Immature natural killer cell (primary cell): Measurements from ENCODE around the gene MYOM1. TPM values are rescaled to one million over a fixed set of nuclear protein-coding genes. Genes with fewer than 3 reads are reported as not detected.
"Not testable (repeated sequence)": the region's sequence is repeated elsewhere in the genome, so short reads cannot be mapped to it uniquely, and the experiment has no call there.

ENCODE experiments used
- DNase-seq, 3 donors: peaks; one replicate each; pipeline ENCODE4 v3.0.0; 2022; ENCODE audit warnings: mixed read lengths in 1 of 3
- H3K27ac Mint-ChIP-seq, 6 donors: one replicate each; pipeline ENCODE4 v1.8.0; 2020; ENCODE audit warnings: mixed read lengths in 6 of 6, mild to moderate bottlenecking in 5 of 6, inconsistent platforms in 4 of 6, moderate library complexity in 3 of 6
- H3K27me3 Mint-ChIP-seq, 3 donors: one replicate each; pipeline ENCODE4 v1.8.0; 2020 to 2021; ENCODE audit warnings: low read depth in 3 of 3, mild to moderate bottlenecking in 3 of 3, mixed read lengths in 3 of 3, moderate library complexity in 3 of 3, inconsistent platforms in 1 of 3
- H3K36me3 Mint-ChIP-seq, 3 donors: one replicate each; pipeline ENCODE4 v1.8.0; 2020; ENCODE audit warnings: mixed read lengths in 3 of 3, inconsistent platforms in 2 of 3, mild to moderate bottlenecking in 2 of 3
- H3K4me1 Mint-ChIP-seq, 2 donors: one replicate each; pipeline ENCODE4 v1.8.0; 2020; ENCODE audit warnings: inconsistent platforms in 2 of 2, mild to moderate bottlenecking in 2 of 2, mixed read lengths in 2 of 2, moderate library complexity in 1 of 2
- H3K4me3 Mint-ChIP-seq, 5 donors: one replicate each; pipeline ENCODE4 v1.8.0; 2020; ENCODE audit warnings: mild to moderate bottlenecking in 5 of 5, mixed read lengths in 5 of 5, inconsistent platforms in 3 of 5, moderate library complexity in 3 of 5
- H3K9me3 Mint-ChIP-seq, 6 donors: one replicate each; pipeline ENCODE4 v1.8.0; 2020; ENCODE audit warnings: mild to moderate bottlenecking in 6 of 6, mixed read lengths in 6 of 6, inconsistent platforms in 4 of 6, moderate library complexity in 3 of 6
- polyA plus RNA-seq, 3 donors: library from polyadenylated mRNA; unstranded; fragments of 300-500 nt; fragmentation: Illumina TruSeq; gene quantifications; one replicate each; pipeline ENCODE4 v1.2.3, GENCODE V29; 2021

MYOM1 gene
- polyA plus RNA-seq, 3 donors from 2014 or later = 0.72 to 1.2 TPM; not detected in 1

GRCh38 chr18:3057526-3057925 is 162.2 kb downstream of the MYOM1 start:
- DNase-seq = no peak
- Mint-ChIP-seq H3K27ac (peak overlapping the region; percentile 84 to 97 (median 94)), H3K4me3 (peak overlapping the region in 2 of 5 donors; percentile 11 to 46), H3K27me3 (peaks cover 5 to 15% (median 10%) of the 10 kb centered on the region in 3 donors), H3K36me3 (peaks cover 0 to 7% (median 6%) of the 10 kb centered on the region in 3 donors), H3K4me1 (peaks cover 60 to 63% of the 10 kb centered on the region in 2 donors), H3K9me3 (peaks cover 0 to 2% (median 0%) of the 10 kb centered on the region in 6 donors)

GRCh38 chr18:3056311-3056710 is 163.5 kb downstream of the MYOM1 start:
- Mint-ChIP-seq H3K36me3 (peaks cover 0 to 7% (median 6%) of the 10 kb centered on the region in 3 donors), H3K4me3 (no peak overlapping the region), H3K4me1 (peaks cover 51 to 57% of the 10 kb centered on the region in 2 donors), H3K27ac (peak overlapping the region in 3 of 6 donors; percentile 8 to 97 (median 84)), H3K27me3 (peaks cover 0 to 9% (median 7%) of the 10 kb centered on the region in 3 donors), H3K9me3 (peaks cover 0 to 2% (median 0%) of the 10 kb centered on the region in 6 donors)
- DNase-seq = no peak

GRCh38 chr18:3055816-3056215 is 164.0 kb downstream of the MYOM1 start:
- no peak for DNase-seq
- H3K4me1 Mint-ChIP-seq = peaks cover 46 to 52% of the 10 kb centered on the region in 2 donors
- peaks cover 0 to 2% (median 0%) of the 10 kb centered on the region in 6 donors for H3K9me3 Mint-ChIP-seq
- no peak overlapping the region for H3K4me3 Mint-ChIP-seq
- no peak overlapping the region for H3K27ac Mint-ChIP-seq
- H3K27me3 Mint-ChIP-seq = peaks cover 0 to 5% (median 2%) of the 10 kb centered on the region in 3 donors
- H3K36me3 Mint-ChIP-seq = peaks cover 0 to 7% (median 6%) of the 10 kb centered on the region in 3 donors

- H3K27ac Mint-ChIP-seq = no peak overlapping the region
- H3K27me3 Mint-ChIP-seq = no peaks in the 10 kb centered on the region
- H3K9me3 Mint-ChIP-seq = peaks cover 0 to 2% (median 0%) of the 10 kb centered on the region in 6 donors
- H3K4me3 Mint-ChIP-seq = no peak overlapping the region
- peaks cover 0 to 7% (median 6%) of the 10 kb centered on the region in 3 donors for H3K36me3 Mint-ChIP-seq
- peaks cover 41 to 46% of the 10 kb centered on the region in 2 donors for H3K4me1 Mint-ChIP-seq
- no peak for DNase-seq
Measured at GRCh38 chr18:3055186-3055728, 164.5 kb downstream of the MYOM1 start.

GRCh38 chr18:3054780-3055179 is 165.0 kb downstream of the MYOM1 start:
- Mint-ChIP-seq H3K27me3 (no peaks in the 10 kb centered on the region), H3K36me3 (peaks cover 0 to 7% (median 6%) of the 10 kb centered on the region in 3 donors), H3K4me3 (no peak overlapping the region), H3K4me1 (peaks cover 37 to 41% of the 10 kb centered on the region in 2 donors), H3K9me3 (peaks cover 0 to 2% (median 0%) of the 10 kb centered on the region in 6 donors), H3K27ac (no peak overlapping the region)
- DNase-seq = no peak

- peaks cover 0 to 7% (median 6%) of the 10 kb centered on the region in 3 donors for H3K36me3 Mint-ChIP-seq
- peaks cover 31 to 36% of the 10 kb centered on the region in 2 donors for H3K4me1 Mint-ChIP-seq
- peak overlapping the region in 2 of 6 donors; percentile 32 to 83 for H3K27ac Mint-ChIP-seq
- peaks cover 0 to 2% (median 0%) of the 10 kb centered on the region in 6 donors for H3K9me3 Mint-ChIP-seq
- no peak overlapping the region for H3K4me3 Mint-ChIP-seq
- H3K27me3 Mint-ChIP-seq = no peaks in the 10 kb centered on the region
- no peak for DNase-seq
Measured at GRCh38 chr18:3054214-3054613, 165.6 kb downstream of the MYOM1 start.

- peaks cover 21 to 24% of the 10 kb centered on the region in 2 donors for H3K4me1 Mint-ChIP-seq
- no peak overlapping the region for H3K4me3 Mint-ChIP-seq
- H3K27me3 Mint-ChIP-seq = peaks cover 0 to 3% (median 0%) of the 10 kb centered on the region in 3 donors
- H3K27ac Mint-ChIP-seq = peak overlapping the region in 2 of 6 donors; percentile 61 to 62
- peaks cover 0 to 2% (median 0%) of the 10 kb centered on the region in 6 donors for H3K9me3 Mint-ChIP-seq
- H3K36me3 Mint-ChIP-seq = peaks cover 0 to 7% (median 6%) of the 10 kb centered on the region in 3 donors
- no peak for DNase-seq
Measured at GRCh38 chr18:3053081-3053480, 166.7 kb downstream of the MYOM1 start.

- peaks cover 14 to 17% of the 10 kb centered on the region in 2 donors for H3K4me1 Mint-ChIP-seq
- H3K27me3 Mint-ChIP-seq = peaks cover 0 to 3% (median 0%) of the 10 kb centered on the region in 3 donors
- DNase-seq = no peak
- peaks cover 0 to 7% (median 6%) of the 10 kb centered on the region in 3 donors for H3K36me3 Mint-ChIP-seq
- H3K4me3 Mint-ChIP-seq = no peak overlapping the region
- peaks cover 0 to 2% (median 0%) of the 10 kb centered on the region in 6 donors for H3K9me3 Mint-ChIP-seq
- H3K27ac Mint-ChIP-seq = peak overlapping the region in 2 of 6 donors; percentile 7 to 12
Measured at GRCh38 chr18:3052411-3052758, 167.4 kb downstream of the MYOM1 start.

GRCh38 chr18:3051718-3052410 is 167.9 kb downstream of the MYOM1 start:
- no peak overlapping the region for H3K4me3 Mint-ChIP-seq
- peak overlapping the region in 2 of 6 donors; percentile 7 to 45 for H3K27ac Mint-ChIP-seq
- peaks cover 0 to 2% (median 0%) of the 10 kb centered on the region in 6 donors for H3K9me3 Mint-ChIP-seq
- no peak for DNase-seq
- H3K4me1 Mint-ChIP-seq = peaks cover 11 to 12% of the 10 kb centered on the region in 2 donors
- peaks cover 0 to 3% (median 0%) of the 10 kb centered on the region in 3 donors for H3K27me3 Mint-ChIP-seq
- H3K36me3 Mint-ChIP-seq = peaks cover 0 to 7% (median 6%) of the 10 kb centered on the region in 3 donors

GRCh38 chr18:3049897-3050454 is 169.8 kb downstream of the MYOM1 start:
- H3K4me3 Mint-ChIP-seq, H3K27me3 Mint-ChIP-seq, H3K9me3 Mint-ChIP-seq, H3K36me3 Mint-ChIP-seq, DNase-seq, H3K27ac Mint-ChIP-seq, H3K4me1 Mint-ChIP-seq: not testable (repeated sequence)

- Mint-ChIP-seq H3K9me3 (peaks cover 0 to 2% (median 0%) of the 10 kb centered on the region in 6 donors), H3K27me3 (peaks cover 0 to 6% (median 3%) of the 10 kb centered on the region in 3 donors), H3K27ac (no peak overlapping the region), H3K4me3 (no peak overlapping the region), H3K4me1 (peaks cover 5 to 8% of the 10 kb centered on the region in 2 donors), H3K36me3 (peaks cover 0 to 6% (median 5%) of the 10 kb centered on the region in 3 donors)
- DNase-seq = no peak
Measured at GRCh38 chr18:3048820-3049349, 170.9 kb downstream of the MYOM1 start.

GRCh38 chr18:3048121-3048520 is 171.6 kb downstream of the MYOM1 start:
- Mint-ChIP-seq H3K4me3 (no peak overlapping the region), H3K9me3 (peaks cover 0 to 1% (median 0%) of the 10 kb centered on the region in 6 donors), H3K27me3 (peaks cover under 1 to 6% (median 3%) of the 10 kb centered on the region in 3 donors), H3K27ac (peak overlapping the region in 1 of 6 donors; percentile 37), H3K4me1 (peaks cover 5 to 7% of the 10 kb centered on the region in 2 donors), H3K36me3 (peaks cover 0 to 2% (median under 1%) of the 10 kb centered on the region in 3 donors)
- DNase-seq = no peak

GRCh38 chr18:3046216-3046808 is 173.5 kb downstream of the MYOM1 start:
- peaks cover 0 to 3% of the 10 kb centered on the region in 2 donors for H3K4me1 Mint-ChIP-seq
- no peaks in the 10 kb centered on the region for H3K36me3 Mint-ChIP-seq
- no peak overlapping the region for H3K27ac Mint-ChIP-seq
- DNase-seq = no peak
- H3K9me3 Mint-ChIP-seq = no peaks in the 10 kb centered on the region
- H3K4me3 Mint-ChIP-seq = no peak overlapping the region
- H3K27me3 Mint-ChIP-seq = peaks cover 2 to 6% (median 3%) of the 10 kb centered on the region in 3 donors
